ENCODE results near the gene ARHGAP26.

ARHGAP26 gene

DNA sequence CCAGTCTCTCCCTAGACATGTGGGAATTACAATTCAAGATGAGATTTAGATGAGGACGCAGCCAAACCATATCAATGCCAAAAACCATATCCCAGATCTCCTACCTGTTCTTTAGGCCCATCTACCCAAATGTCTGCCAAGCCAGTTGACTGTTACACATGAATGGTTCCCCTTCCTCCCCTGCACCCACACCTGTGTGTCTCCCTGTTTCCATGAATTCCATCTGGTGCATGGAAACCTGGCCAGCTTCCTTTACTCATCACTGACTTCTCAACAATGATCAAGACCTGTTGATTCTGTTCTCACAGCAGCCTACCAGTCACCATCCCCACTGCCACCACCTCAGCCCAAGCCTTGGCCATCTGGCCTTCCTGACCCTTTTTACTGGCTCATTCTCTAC, 410.6 kb downstream of the ARHGAP26 start:
- no peak for DNase-seq

GRCh38 chr5:143181173-143181572, 411.0 kb downstream of the ARHGAP26 start:
- no peak for DNase-seq

GRCh38 chr5:143182106-143182505, 411.9 kb downstream of the ARHGAP26 start:
- DNase-seq: no peak

- DNase-seq: no peak
Measured at GRCh38 chr5:143182901-143183820, 413.0 kb downstream of the ARHGAP26 start.

- no peak for DNase-seq
Measured at GRCh38 chr5:143183989-143184388, 413.8 kb downstream of the ARHGAP26 start.

GRCh38 chr5:143186623-143187022, 416.4 kb downstream of the ARHGAP26 start:
- no peak for DNase-seq

DNA sequence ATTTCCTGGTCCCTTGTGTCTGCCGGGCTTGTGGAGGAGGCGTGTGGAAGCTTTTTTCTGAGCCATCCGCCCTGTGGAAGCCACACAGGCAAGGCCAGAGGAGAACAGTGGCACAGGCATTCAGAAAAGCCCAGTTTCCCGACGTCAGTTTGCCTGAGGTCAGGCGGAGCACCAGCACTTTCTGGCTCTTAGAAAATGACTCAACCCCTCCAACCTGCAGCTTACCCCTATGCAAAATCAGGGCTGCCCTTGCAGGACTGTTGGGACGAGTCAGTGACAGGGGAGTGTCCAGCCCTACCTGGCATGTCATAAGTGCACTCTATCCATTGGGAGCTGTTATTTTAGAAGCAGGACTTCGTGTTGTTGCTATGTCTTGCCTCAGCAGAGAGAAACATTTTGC, 417.3 kb downstream of the ARHGAP26 start:
- no peak for DNase-seq

- DNase-seq: no peak
Measured at GRCh38 chr5:143188083-143188482, 417.9 kb downstream of the ARHGAP26 start.

GRCh38 chr5:143188692-143189091, 418.5 kb downstream of the ARHGAP26 start:
- no peak for DNase-seq

GRCh38 chr5:143190260-143190810, 420.2 kb downstream of the ARHGAP26 start:
- no peak for DNase-seq

DNA sequence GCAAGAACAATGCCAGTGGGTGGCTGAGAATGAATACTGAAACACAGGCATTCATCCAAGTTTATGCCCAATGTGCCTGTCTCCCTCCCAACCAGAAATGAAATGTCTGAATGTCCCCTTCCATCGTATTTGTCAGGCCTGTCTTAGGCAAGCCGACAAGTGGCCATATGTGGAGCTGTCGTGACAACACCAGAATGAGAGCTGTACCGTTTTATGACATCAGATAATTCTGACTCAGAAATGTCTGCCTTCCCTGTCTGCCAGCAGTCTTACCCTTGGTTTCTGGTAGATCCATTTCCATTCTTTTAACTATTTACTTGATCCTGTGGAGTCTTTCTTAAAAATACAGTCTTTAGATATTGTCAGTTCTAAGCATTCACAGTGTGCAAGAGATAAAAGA, 421.5 kb downstream of the ARHGAP26 start:
- DNase-seq: no peak

- no peak for DNase-seq
Measured at GRCh38 chr5:143192191-143192900, 422.2 kb downstream of the ARHGAP26 start.

- DNase-seq: no peak
Measured at GRCh38 chr5:143194206-143194605, 424.0 kb downstream of the ARHGAP26 start.

DNA sequence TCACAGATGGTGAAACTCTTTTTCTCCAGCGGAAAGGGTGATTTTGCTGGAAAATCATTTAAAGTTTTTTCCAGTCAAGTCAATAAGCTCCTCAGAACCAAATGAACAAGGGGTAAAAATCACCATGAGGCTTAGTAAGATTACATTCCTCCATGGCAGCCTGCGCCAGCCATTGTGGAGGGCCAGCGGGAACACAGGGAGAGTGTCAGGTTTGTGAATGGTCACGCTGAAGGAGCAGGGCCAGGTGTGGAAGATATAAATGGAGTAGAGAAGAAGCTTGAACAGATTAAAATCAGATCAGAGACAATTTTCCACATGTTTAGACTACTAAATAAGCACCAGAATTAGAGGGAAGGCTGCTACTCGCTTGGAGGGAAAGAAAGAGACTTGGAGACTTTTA, 424.5 kb downstream of the ARHGAP26 start:
- no peak for DNase-seq

DNA sequence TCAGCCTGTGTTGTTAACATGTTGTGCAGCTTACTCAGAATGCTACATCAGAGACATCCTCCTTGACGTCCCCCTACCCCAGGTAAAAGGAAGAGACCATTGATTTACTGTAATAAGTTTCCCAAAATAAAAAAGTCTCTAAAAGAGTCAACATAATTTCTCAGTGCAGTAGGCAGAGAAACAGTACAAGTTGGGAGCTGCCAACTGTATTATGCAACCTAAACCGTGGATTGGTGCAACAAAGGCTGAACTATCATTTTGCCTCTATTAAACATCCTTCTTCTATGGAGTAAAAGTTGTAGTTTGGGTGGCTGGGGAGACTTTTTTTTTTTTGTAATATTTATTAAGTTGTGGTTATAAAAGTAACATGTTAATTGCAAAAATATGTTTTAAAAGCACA, 425.3 kb downstream of the ARHGAP26 start:
- no peak for DNase-seq

DNA sequence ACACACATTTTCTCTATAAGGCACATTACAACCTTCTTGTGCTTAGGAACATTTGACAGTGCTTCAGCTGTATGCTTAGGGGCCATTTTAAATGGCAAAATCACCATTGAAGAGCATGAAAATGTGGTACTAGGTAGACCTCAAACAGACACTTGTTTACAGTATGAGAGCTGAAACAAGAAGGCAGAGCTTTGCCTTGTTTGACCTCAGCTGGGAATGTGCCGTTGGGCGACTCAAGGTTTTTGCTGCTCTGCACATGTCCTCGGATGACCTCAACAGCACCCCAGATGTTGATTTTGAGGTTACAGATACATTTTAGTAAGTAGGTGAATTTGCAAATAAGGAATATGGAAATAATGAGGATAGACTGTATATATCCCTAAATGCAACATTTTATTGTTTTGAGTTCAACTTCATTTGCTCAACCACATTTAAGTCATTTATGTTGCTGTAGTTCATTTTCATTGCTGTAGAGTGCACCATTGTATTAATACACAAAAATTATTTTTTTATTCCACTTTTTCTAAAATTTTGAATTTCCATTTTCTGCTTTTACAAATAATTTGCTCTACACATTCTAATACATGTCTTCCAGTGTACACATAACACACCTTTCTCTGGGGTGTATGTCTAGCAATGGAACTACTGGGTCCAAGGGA, 426.6 kb downstream of the ARHGAP26 start:
- DNase-seq: no peak

DNA sequence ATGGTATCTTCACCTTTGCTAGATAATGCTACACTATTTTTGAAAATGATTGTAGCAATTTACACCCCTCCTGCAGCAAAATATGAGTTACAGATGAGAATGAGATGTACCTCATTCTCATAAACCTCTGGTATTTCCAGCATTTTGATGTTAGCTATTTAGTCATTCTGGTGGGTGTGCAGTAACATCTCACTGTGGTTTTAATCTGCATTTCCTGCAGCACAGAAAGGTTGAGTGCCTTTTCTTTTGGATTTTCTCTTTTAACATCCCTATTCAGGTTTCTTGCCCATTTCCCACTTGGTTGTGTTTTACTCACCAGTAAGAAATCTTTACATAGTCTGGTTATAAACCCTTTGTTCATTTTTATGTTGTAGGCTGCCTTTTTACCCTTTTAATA, 427.1 kb downstream of the ARHGAP26 start:
- DNase-seq: no peak

DNA sequence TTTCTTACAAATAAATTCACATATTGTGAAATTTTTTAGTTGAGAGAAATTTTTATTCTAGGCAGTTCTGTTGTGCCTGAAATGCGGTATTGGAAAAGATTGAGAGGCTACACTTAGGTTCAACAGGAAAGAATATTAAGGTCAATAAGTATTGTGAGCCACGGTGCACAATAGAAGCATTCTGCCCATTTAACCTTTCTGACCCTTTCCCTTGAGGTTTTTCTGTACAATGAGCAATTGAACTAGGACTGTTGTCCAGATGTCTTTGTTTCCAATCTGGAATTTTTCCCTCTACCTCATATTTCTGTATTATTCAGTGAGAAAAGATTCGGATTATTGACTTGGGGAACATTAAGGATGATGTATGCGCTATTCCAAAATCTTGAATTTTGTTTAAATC, 428.2 kb downstream of the ARHGAP26 start:
- no peak for DNase-seq

GRCh38 chr5:143199161-143199560, 429.0 kb downstream of the ARHGAP26 start:
- no peak for DNase-seq

DNA sequence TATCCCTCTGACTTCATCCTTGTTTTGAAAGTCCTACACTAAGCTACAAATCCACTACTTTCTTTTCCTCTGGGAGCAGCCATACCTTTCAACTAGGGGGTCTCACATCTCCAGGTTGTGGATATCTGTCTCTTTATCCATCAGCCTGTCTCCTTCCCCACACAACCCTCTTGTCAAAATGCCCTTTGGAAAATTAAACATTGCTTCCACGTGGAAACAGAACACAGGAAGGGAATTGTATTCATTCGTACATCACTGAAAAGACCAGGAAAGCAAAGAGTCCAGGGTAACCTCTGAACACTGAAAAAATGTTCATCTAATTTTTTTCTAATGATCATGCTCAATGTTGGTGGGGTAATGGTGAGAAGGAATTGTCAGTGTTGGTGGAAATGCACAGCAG, 429.7 kb downstream of the ARHGAP26 start:
- no peak for DNase-seq

- DNase-seq: no peak
Measured at GRCh38 chr5:143200781-143201398, 430.7 kb downstream of the ARHGAP26 start.

DNA sequence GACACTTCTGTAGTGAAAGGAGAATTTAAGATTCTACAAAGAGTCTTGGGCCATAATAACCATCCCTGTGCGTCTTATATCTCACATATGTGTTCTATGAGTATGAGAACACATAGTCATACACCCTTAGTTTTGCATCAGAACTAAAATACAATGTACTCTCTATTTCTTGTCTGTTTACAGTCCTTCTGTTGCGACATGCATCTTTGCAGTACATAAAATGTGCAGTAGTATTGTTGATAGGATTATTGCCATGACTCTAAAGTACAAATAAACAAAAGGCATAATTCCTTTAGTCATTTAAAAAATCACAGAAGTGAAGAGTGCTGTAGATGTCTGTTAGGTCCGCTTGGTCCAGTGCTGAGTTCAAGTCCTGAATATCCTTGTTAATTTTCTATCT, 431.4 kb downstream of the ARHGAP26 start:
- no peak for DNase-seq

All from SIG-M5 (cell line).